Vagina (tissue), 2 donors: ENCODE results near the gene PCYT2. TPM values are rescaled to one million over a fixed set of nuclear protein-coding genes. Genes with fewer than 3 reads are reported as not detected.

ENCODE experiments used
- DNase-seq, 2 donors: peaks; one replicate each; pipeline ENCODE4 v3.0.0-alpha.2; 2017; ENCODE audit errors: extremely low spot score in 2 of 2
- H3K27ac ChIP-seq: fragments of 200-600 bp; sonication (generic); one replicate; pipeline ENCODE4 v1.5.1; 2019
- H3K27me3 ChIP-seq: fragments of 200-600 bp; sonication (generic); one replicate; pipeline ENCODE4 v1.5.1; 2019
- H3K36me3 ChIP-seq, 2 donors: fragments of 200-600 bp; sonication (generic); one replicate each; pipeline ENCODE4 v1.5.1; 2017 to 2019
- H3K4me1 ChIP-seq: fragments of 200-600 bp; sonication (generic); one replicate; pipeline ENCODE4 v1.5.1; 2019
- H3K4me3 ChIP-seq, 2 donors: fragments of 200-600 bp; sonication (generic); 1 replicate in 1 of 2; 2 replicates in 1 of 2; pipeline ENCODE4 v1.5.1; 2016 to 2019
- H3K9me3 ChIP-seq: fragments of 200-600 bp; sonication (generic); one replicate; pipeline ENCODE4 v1.5.1; 2019
- POLR2A ChIP-seq, 2 donors: fragments of 450-650 bp; IDR thresholded peaks; one replicate each; pipeline ENCODE4 v1.6.1; 2017; ENCODE audit warnings: antibody characterized with exemption in 2 of 2, mild to moderate bottlenecking in 2 of 2, moderate library complexity in 2 of 2
- POLR2AphosphoS5 ChIP-seq, 2 donors: sonication (generic); formaldehyde crosslinking; IDR thresholded peaks; one replicate each; pipeline ENCODE4 v1.9.0; 2017; ENCODE audit warnings: antibody characterized with exemption in 2 of 2, mild to moderate bottlenecking in 2 of 2, low read depth in 1 of 2; ENCODE audit not compliant: insufficient read depth in 1 of 2
- intact Hi-C: fragments of 100-400 bp; cut with DNase I; formaldehyde crosslinking; loops from one replicate; pipeline ENCODE4 v1.15.1; 2023
- total RNA-seq: library from RNA; depleted of rRNA; stranded (reverse); fragments of >200 nt; gene quantifications from one replicate; pipeline ENCODE4 v1.2.3, GENCODE V29; 2016
- TF ChIP-seq, protein P1 (sequence below), 3 experiments: fragments of 450-650 bp in 2 of 3; fragments of 200-600 bp in 1 of 3; sonication (generic) in 1 of 3; IDR thresholded peaks; one replicate each; pipeline ENCODE4 v1.5.1; 2017 to 2019; ENCODE audit warnings: antibody characterized with exemption in 3 of 3, mild to moderate bottlenecking in 2 of 3, moderate library complexity in 2 of 3

The PCYT2 gene
- total RNA-seq, 1 donor from 2014 or later, result 28.0 TPM

DNA sequence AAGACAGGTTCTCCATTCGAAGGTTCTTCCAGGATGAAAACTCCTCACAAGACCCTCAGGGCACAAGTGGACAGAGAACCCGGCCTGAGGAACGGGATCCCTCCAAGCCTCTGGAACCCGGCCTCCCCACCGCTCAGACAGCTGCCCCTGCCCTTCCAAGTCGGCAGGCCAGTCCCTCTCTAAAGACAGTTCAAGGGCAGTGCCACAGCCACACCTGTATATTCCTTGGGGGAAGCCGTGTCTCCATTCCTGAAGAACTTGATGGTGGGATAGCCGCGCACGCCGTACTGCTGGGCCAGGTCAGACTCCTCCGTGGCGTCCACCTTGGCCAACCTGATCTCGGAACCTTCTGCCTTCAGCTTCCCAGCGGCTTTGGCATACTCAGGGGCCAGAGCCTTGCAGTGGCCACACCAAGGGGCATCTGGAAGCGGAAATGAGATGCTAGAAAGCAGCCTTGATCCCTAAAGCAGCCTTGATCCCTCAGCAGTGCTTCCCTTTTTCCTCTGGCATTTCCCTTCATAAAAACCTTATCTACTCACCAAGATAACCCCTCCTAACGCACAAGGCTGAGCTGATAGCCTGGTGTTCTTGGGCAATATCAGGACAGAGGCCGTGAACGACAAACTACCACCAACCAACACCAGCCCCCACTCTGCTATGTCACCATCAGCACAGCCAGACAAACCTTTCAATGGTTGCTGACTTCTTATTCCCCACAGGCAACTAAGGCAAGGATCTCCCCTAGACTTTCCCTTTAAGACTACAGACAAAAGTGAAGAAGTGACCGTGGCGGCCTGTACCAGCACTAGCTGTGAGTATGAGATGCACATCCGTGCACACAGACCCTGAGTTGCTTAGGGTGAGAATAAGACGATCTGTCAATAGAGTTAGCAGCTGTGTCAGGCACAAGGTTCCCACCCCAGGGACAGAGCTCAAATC, 52.0 kb downstream of the PCYT2 start:
- TF ChIP-seq POLR2A (IDR thresholded peaks at IDR 0.05) (no peak), POLR2AphosphoS5 (IDR thresholded peaks at IDR 0.05; ENCODE audit: insufficient read depth in 1 of 2, low read depth in 1 of 2) (no peak)
- TF ChIP-seq, protein P1, sequence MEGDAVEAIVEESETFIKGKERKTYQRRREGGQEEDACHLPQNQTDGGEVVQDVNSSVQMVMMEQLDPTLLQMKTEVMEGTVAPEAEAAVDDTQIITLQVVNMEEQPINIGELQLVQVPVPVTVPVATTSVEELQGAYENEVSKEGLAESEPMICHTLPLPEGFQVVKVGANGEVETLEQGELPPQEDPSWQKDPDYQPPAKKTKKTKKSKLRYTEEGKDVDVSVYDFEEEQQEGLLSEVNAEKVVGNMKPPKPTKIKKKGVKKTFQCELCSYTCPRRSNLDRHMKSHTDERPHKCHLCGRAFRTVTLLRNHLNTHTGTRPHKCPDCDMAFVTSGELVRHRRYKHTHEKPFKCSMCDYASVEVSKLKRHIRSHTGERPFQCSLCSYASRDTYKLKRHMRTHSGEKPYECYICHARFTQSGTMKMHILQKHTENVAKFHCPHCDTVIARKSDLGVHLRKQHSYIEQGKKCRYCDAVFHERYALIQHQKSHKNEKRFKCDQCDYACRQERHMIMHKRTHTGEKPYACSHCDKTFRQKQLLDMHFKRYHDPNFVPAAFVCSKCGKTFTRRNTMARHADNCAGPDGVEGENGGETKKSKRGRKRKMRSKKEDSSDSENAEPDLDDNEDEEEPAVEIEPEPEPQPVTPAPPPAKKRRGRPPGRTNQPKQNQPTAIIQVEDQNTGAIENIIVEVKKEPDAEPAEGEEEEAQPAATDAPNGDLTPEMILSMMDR (IDR thresholded peaks at IDR 0.05), result no peak
- intact Hi-C loops, result no loop called here
- Histone ChIP-seq H3K4me1 (peaks cover 73% of the 10 kb centered on the region), H3K9me3 (no peaks in the 10 kb centered on the region), H3K4me3 (peak overlapping the region; percentile 85 to 86), H3K27me3 (no peaks in the 10 kb centered on the region), H3K36me3 (peaks cover 0 to 14% of the 10 kb centered on the region in 2 donors), H3K27ac (peak overlapping the region; percentile 82)
- DNase-seq, result peak in 1 of 2 donors; percentile 87

DNA sequence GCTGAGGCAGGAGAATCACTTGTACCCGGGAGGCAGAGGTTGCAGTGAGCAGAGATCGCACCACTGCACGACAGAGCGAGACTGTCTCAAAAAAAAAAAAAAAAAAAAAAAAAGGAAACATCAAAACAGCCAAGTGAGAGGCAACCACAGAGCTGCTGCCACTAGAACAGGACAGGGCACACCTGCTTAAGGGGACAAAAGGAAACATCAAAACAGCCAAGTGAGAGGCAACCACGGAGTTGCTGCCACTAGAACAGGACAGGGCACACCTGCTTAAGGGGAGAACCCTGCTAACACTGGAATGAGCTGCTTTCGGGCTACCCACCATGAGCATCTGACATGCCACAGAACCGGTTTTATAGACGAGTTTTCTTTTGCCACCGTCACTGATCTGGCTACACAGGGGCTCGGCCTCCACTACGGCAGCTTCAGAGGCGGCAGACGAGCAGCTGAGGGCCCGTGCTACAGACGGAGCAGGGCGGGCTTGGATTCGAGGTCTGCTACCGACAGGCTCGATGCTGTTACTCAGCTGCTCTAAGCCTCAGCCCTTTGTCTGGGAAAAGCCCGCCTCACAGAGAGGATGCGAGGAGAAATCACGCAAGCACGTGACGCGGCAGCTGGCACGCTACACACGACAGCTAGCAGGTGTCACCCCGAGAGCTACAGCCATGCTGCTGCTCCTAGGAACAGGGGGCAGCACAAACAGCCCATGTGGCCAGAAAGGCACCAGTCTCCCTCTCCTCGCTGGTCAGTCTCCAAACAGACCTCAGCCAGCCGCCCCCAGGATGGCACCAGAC, 52.8 kb downstream of the PCYT2 start:
- Histone ChIP-seq H3K9me3 (no peaks in the 10 kb centered on the region), H3K4me1 (peaks cover 67% of the 10 kb centered on the region), H3K4me3 (peak overlapping the region; percentile 85 to 86), H3K27ac (no peak overlapping the region), H3K27me3 (no peaks in the 10 kb centered on the region), H3K36me3 (peaks cover 0 to 22% of the 10 kb centered on the region in 2 donors)
- intact Hi-C loops, result no loop called here
- no peak for TF ChIP-seq POLR2A (IDR thresholded peaks at IDR 0.05)
- TF ChIP-seq, protein P1 (IDR thresholded peaks at IDR 0.05), result no peak
- TF ChIP-seq POLR2AphosphoS5 (IDR thresholded peaks at IDR 0.05; ENCODE audit: insufficient read depth in 1 of 2, low read depth in 1 of 2), result no peak
- DNase-seq, result no peak

DNA sequence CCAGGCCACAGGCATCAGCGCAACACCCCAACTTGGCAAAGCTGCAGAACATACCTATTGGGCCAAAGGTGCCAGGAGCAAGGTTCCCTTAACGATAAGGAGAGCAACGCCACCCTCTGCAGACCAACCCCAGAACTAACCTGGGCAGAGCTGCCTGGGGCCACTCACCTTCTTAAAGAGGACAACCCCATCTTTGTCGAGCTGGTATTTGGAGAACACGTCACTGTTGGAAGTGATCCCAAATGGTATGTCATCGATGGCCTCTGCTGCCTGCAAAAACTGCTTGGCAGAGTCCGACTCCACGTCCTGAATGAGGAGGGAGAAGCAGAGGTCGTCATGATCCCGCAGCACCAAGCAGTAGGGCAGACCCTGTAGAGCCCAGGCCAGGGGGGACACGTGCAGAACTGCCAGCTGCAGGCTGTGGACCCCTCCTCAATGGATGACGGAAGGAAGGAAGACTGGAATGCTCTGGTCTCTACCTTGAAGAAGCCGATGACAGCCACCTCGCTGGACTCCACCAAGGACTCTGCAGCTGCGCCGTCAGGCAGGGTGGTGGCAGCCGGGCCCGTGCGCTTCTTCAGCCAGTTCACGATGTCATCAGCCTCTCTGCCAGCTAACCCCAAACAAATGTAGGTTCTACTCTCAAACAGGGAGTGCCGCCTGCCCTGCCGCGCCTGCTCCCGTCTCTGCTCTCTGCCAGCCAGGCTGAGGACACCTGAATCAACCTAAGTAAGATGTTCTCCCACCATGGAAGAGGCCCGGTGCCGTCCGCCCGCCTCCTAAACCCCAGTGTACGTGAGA, 56.0 kb downstream of the PCYT2 start:
- DNase-seq, result no peak
- peaks cover 0 to 52% of the 10 kb centered on the region in 2 donors for H3K36me3 ChIP-seq
- H3K27me3 ChIP-seq, result no peaks in the 10 kb centered on the region
- no peaks in the 10 kb centered on the region for H3K9me3 ChIP-seq
- H3K4me3 ChIP-seq, result no peak overlapping the region
- intact Hi-C loops, result no loop called here
- peaks cover 46% of the 10 kb centered on the region for H3K4me1 ChIP-seq
- H3K27ac ChIP-seq, result peak overlapping the region; percentile 1
- TF ChIP-seq POLR2AphosphoS5 (IDR thresholded peaks at IDR 0.05; ENCODE audit: insufficient read depth in 1 of 2, low read depth in 1 of 2) (no peak), POLR2A (IDR thresholded peaks at IDR 0.05) (no peak)
- TF ChIP-seq, protein P1 (IDR thresholded peaks at IDR 0.05), result peak in 1 of 3 experiments; percentile 9

DNA sequence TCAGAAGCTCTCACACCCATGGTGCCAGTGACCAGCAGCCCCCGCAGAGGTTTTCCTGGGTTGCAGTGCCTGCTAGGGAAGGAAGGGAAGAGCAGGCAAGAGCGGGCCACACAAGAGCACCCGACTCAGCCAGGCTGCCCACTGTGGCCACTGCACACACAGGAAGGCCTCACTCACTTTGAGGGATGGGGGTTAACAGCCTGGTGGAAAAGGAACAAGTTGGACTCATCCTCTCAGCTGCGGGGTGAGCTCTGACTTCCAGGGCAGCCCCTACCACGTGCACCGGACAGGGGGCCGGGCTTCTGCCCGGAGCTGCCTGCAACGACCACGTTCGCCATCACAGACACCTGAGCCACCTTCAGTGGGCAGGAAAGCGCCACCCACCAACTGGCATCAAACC, 59.0 kb downstream of the PCYT2 start:
- H3K36me3 ChIP-seq, result peaks cover 0 to 75% of the 10 kb centered on the region in 2 donors
- H3K9me3 ChIP-seq, result no peaks in the 10 kb centered on the region
- H3K27me3 ChIP-seq, result no peaks in the 10 kb centered on the region
- intact Hi-C loops, result no loop called here
- TF ChIP-seq POLR2A (IDR thresholded peaks at IDR 0.05) (no peak), POLR2AphosphoS5 (IDR thresholded peaks at IDR 0.05; ENCODE audit: insufficient read depth in 1 of 2, low read depth in 1 of 2) (no peak)
- TF ChIP-seq, protein P1 (IDR thresholded peaks at IDR 0.05), result no peak
- H3K27ac ChIP-seq, result no peak overlapping the region
- H3K4me1 ChIP-seq, result peaks cover 23% of the 10 kb centered on the region
- H3K4me3 ChIP-seq, result no peak overlapping the region
- DNase-seq, result no peak
